Hepatocyte (in vitro differentiated cells): ENCODE measurements around the gene WHRN.

Experiments used
- CTCF ChIP-seq: fragments of 200-600 bp; sonication (generic); IDR thresholded peaks from 2 replicates; pipeline ENCODE4 v1.5.1; 2016; ENCODE audit warnings: antibody characterized with exemption, mild to moderate bottlenecking; ENCODE audit not compliant: poor library complexity
- EZH2phosphoT487 ChIP-seq: fragments of 200-600 bp; sonication (generic); IDR thresholded peaks from one replicate; pipeline ENCODE4 v1.6.1; 2018; ENCODE audit warnings: antibody characterized with exemption, mild to moderate bottlenecking, low read depth, moderate library complexity; ENCODE audit not compliant: unreplicated experiment, severe bottlenecking

- TF ChIP-seq CTCF (no peak), EZH2phosphoT487 (no peak)
Measured at GRCh38 chr9:114496011-114496410, 9.3 kb downstream of the WHRN start.
